H1 (cell line): Measurements from ENCODE around the gene COG3. TPM values are rescaled to one million over a fixed set of nuclear protein-coding genes. Genes with fewer than 3 reads are reported as not detected.

Experiments
- CTCF ChIA-PET: fragments of 300-600 bp; sonication (Branson Sonifier 250); formaldehyde crosslinking; loops from one replicate; lab custom pipeline; 2021; ENCODE audit not compliant: partially characterized antibody; lab: Charles Lee
- POLR2A ChIA-PET: fragments of 300-600 bp; sonication (Branson Sonifier 250); formaldehyde crosslinking; loops from one replicate; lab custom pipeline; 2021; ENCODE audit warnings: inconsistent platforms; ENCODE audit not compliant: partially characterized antibody; lab: Charles Lee
- DNase-seq, 2 experiments: peaks; one replicate each; pipeline versions ENCODE4 v3.0.0 to v3.0.0-alpha.2; 2010 to 2022; ENCODE audit warnings: low spot score in 2 of 2, low read depth in 1 of 2, mixed read lengths in 1 of 2
- FAIRE-seq: peaks from 2 replicates; lab custom pipeline; 2011; peaks lifted over from hg19 to GRCh38; lab: Jason Lieb, UNC
- H2AFZ ChIP-seq: 2 replicates; pipeline ENCODE4 v1.8.1; 2012; ENCODE audit warnings: low read length, inconsistent platforms
- H2AK5ac ChIP-seq: 2 replicates; pipeline ENCODE4 v1.6.1; 2013; ENCODE audit warnings: low read depth, low read length
- H2BK120ac ChIP-seq: replicated peaks from 2 replicates; pipeline ENCODE3; 2013; ENCODE audit warnings: low read depth, low read length, inconsistent platforms
- H2BK12ac ChIP-seq: 2 replicates; pipeline ENCODE4 v1.6.1; 2013; ENCODE audit warnings: low read depth, low read length
- H2BK15ac ChIP-seq: 2 replicates; pipeline ENCODE4 v1.6.1; 2013; ENCODE audit warnings: low read length
- H2BK20ac ChIP-seq: 2 replicates; pipeline ENCODE4 v1.6.1; 2013; ENCODE audit warnings: low read length
- H2BK5ac ChIP-seq: 2 replicates; pipeline ENCODE4 v1.6.1; 2013; ENCODE audit warnings: low read depth, low read length
- H3K14ac ChIP-seq: 2 replicates; pipeline ENCODE4 v1.6.1; 2013; ENCODE audit warnings: inconsistent platforms; ENCODE audit not compliant: insufficient read length
- H3K18ac ChIP-seq: 2 replicates; pipeline ENCODE4 v1.6.1; 2013; ENCODE audit warnings: low read length; ENCODE audit errors: extremely low read depth
- H3K23ac ChIP-seq: 2 replicates; pipeline ENCODE4 v1.6.1; 2013; ENCODE audit warnings: inconsistent platforms; ENCODE audit not compliant: insufficient read length
- H3K23me2 ChIP-seq: 2 replicates; pipeline ENCODE4 v1.6.1; 2013; ENCODE audit warnings: low read depth, low read length
- H3K27ac ChIP-seq: 2 replicates; pipeline ENCODE4 v1.6.1; 2011; ENCODE audit warnings: low read depth, low read length, inconsistent platforms
- H3K27me3 ChIP-seq, 4 experiments: replicated peaks in 1 of 4; 1 replicate in 1 of 4; 2 replicates in 3 of 4; pipeline versions ENCODE4 v1.6.1 to v1.8.1; 2011 to 2013; ENCODE audit warnings: low read length in 3 of 4, mild to moderate bottlenecking in 3 of 4, inconsistent platforms in 2 of 4, mixed read lengths in 2 of 4, moderate library complexity in 1 of 4; ENCODE audit not compliant: control insufficient read depth in 3 of 4, insufficient read depth in 3 of 4; ENCODE audit errors: extremely low read depth in 1 of 4
- H3K36me3 ChIP-seq, 4 experiments: 2 replicates each; pipeline versions ENCODE4 v1.6.1 to v1.8.1; 2011 to 2013; ENCODE audit warnings: mild to moderate bottlenecking in 4 of 4, low read length in 3 of 4, moderate library complexity in 2 of 4, control low read depth in 1 of 4, inconsistent platforms in 1 of 4; ENCODE audit not compliant: insufficient read depth in 4 of 4, control insufficient read depth in 2 of 4
- H3K4ac ChIP-seq: replicated peaks from 2 replicates; pipeline ENCODE3; 2013; ENCODE audit warnings: low read length, low read depth, mixed read lengths, inconsistent platforms; ENCODE audit not compliant: insufficient read length
- H3K4me1 ChIP-seq, 4 experiments: replicated peaks in 1 of 4; 1 replicate in 1 of 4; 2 replicates in 3 of 4; pipeline versions ENCODE4 v1.6.1 to v1.8.1; 2011 to 2013; ENCODE audit warnings: low read length in 3 of 4, inconsistent platforms in 2 of 4, mixed read lengths in 1 of 4; ENCODE audit not compliant: insufficient read depth in 4 of 4, control insufficient read depth in 3 of 4
- H3K4me2 ChIP-seq, 2 experiments: 2 replicates each; pipeline versions ENCODE4 v1.6.1 to v1.8.1; 2011 to 2013; ENCODE audit warnings: low read depth in 2 of 2, low read length in 2 of 2, control low read depth in 1 of 2, inconsistent platforms in 1 of 2, mild to moderate bottlenecking in 1 of 2; ENCODE audit not compliant: insufficient read depth in 1 of 2
- H3K4me3 ChIP-seq, 4 experiments: fragments of 200-600, 300-600 bp in 1 of 4; sonication (generic), shearing (Covaris generic), sonication (Bioruptor Twin) in 1 of 4; 2 replicates each; pipeline versions ENCODE4 v1.5.1 to v1.8.1; 2011 to 2016; ENCODE audit warnings: low read length in 4 of 4, low read depth in 3 of 4, control low read depth in 2 of 4, inconsistent platforms in 2 of 4, mild to moderate bottlenecking in 2 of 4, mixed read lengths in 1 of 4, moderate library complexity in 1 of 4; ENCODE audit not compliant: insufficient read depth in 2 of 4; ENCODE audit errors: extremely low read depth in 1 of 4
- H3K56ac ChIP-seq: replicated peaks from 2 replicates; pipeline ENCODE3; 2013; ENCODE audit warnings: low read depth, mild to moderate bottlenecking, mixed read lengths, low read length, inconsistent platforms; ENCODE audit not compliant: insufficient read length
- H3K79me1 ChIP-seq: 2 replicates; pipeline ENCODE4 v1.6.1; 2013; ENCODE audit warnings: low read depth, low read length, control low read depth
- H3K79me2 ChIP-seq, 2 experiments: 2 replicates each; pipeline versions ENCODE4 v1.6.1 to v1.8.1; 2012 to 2013; ENCODE audit warnings: low read length in 2 of 2, mild to moderate bottlenecking in 2 of 2, inconsistent platforms in 1 of 2; ENCODE audit not compliant: insufficient read depth in 2 of 2, control insufficient read depth in 1 of 2
- H3K9ac ChIP-seq, 4 experiments: replicated peaks in 1 of 4; 1 replicate in 1 of 4; 2 replicates in 3 of 4; pipeline versions ENCODE4 v1.6.1 to v1.8.1; 2011 to 2013; ENCODE audit warnings: low read depth in 3 of 4, low read length in 3 of 4, control low read depth in 2 of 4, mild to moderate bottlenecking in 2 of 4, moderate library complexity in 2 of 4, inconsistent platforms in 1 of 4; ENCODE audit errors: extremely low read depth in 1 of 4
- H3K9me3 ChIP-seq, 2 experiments: 2 replicates each; pipeline versions ENCODE4 v1.6.1 to v1.8.1; 2012 to 2013; ENCODE audit warnings: mild to moderate bottlenecking in 2 of 2, moderate library complexity in 2 of 2, control low read depth in 1 of 2, inconsistent platforms in 1 of 2, low read depth in 1 of 2, low read length in 1 of 2, mixed read lengths in 1 of 2; ENCODE audit not compliant: insufficient read depth in 2 of 2
- H4K20me1 ChIP-seq, 2 experiments: replicated peaks in 1 of 2; 2 replicates each; pipeline versions ENCODE3 to v1.8.1; 2011 to 2013; ENCODE audit warnings: inconsistent platforms in 2 of 2, low read length in 2 of 2, mild to moderate bottlenecking in 1 of 2; ENCODE audit not compliant: insufficient read depth in 2 of 2, control insufficient read depth in 1 of 2
- H4K5ac ChIP-seq: 2 replicates; pipeline ENCODE4 v1.6.1; 2013; ENCODE audit warnings: low read length, low read depth, mixed read lengths, inconsistent platforms; ENCODE audit not compliant: insufficient read length
- H4K8ac ChIP-seq: 2 replicates; pipeline ENCODE4 v1.8.0; 2013; ENCODE audit warnings: mild to moderate bottlenecking, moderate library complexity, low read length, inconsistent platforms; ENCODE audit not compliant: insufficient read depth; ENCODE audit errors: extremely low read depth
- H4K91ac ChIP-seq: replicated peaks from 2 replicates; pipeline ENCODE3; 2013; ENCODE audit warnings: low read length, mixed read lengths, inconsistent platforms; ENCODE audit not compliant: insufficient read length
- KDM4A ChIP-seq: IDR thresholded peaks from one replicate; pipeline ENCODE4 v1.7.1; 2012; ENCODE audit warnings: low read depth, mild to moderate bottlenecking, moderate library complexity, low read length, inconsistent platforms; ENCODE audit not compliant: severe bottlenecking
- KDM5A ChIP-seq: fragments of 200-600 bp; IDR thresholded peaks from 2 replicates; pipeline ENCODE4 v1.7.1; 2012; ENCODE audit warnings: mild to moderate bottlenecking, low read length, inconsistent platforms, mixed read lengths
- NANOG ChIP-seq: IDR thresholded peaks from 2 replicates; pipeline ENCODE4 v1.6.1; 2011; ENCODE audit warnings: low read length, low read depth, mild to moderate bottlenecking, inconsistent platforms; ENCODE audit not compliant: insufficient read depth, poor library complexity, severe bottlenecking
- POU5F1 ChIP-seq: IDR thresholded peaks from 2 replicates; pipeline ENCODE4 v1.6.1; 2011; ENCODE audit warnings: low read depth, mild to moderate bottlenecking, low read length, moderate library complexity
- RAD21 ChIP-seq, 2 experiments: IDR thresholded peaks in 1 of 2; conservative IDR thresholded peaks in 1 of 2; 2 replicates each; pipeline ENCODE4 v1.6.1; 2011; ENCODE audit warnings: low read depth in 2 of 2, low read length in 2 of 2, improper control_type of control experiment in 1 of 2, inconsistent platforms in 1 of 2, mild to moderate bottlenecking in 1 of 2, moderate library complexity in 1 of 2
- SUZ12 ChIP-seq: fragments of 200-600 bp; sonication (generic); IDR thresholded peaks from 2 replicates; pipeline ENCODE4 v1.6.1; 2012; ENCODE audit warnings: mild to moderate bottlenecking, inconsistent platforms, low read length, moderate library complexity, mixed read lengths
- TAF1 ChIP-seq: IDR thresholded peaks from 2 replicates; pipeline ENCODE4 v1.6.1; 2011; ENCODE audit warnings: mild to moderate bottlenecking, low read depth, low read length
- TAF7 ChIP-seq: optimal IDR thresholded peaks from 2 replicates; pipeline ENCODE3; 2011; ENCODE audit warnings: low read depth, mild to moderate bottlenecking, inconsistent platforms, low read length, moderate library complexity, borderline replicate concordance
- WGBS, 2 experiments: shearing (Covaris generic) in 1 of 2; methylation state at CpG; one replicate each; pipeline versions ENCODE4 v1.1.6 to v1.1.7; 2013 to 2015; ENCODE audit warnings: low lambda C conversion rate in 2 of 2, mixed read lengths in 2 of 2, inconsistent platforms in 1 of 2, low coverage in 1 of 2, missing lambda C conversion rate in 1 of 2; ENCODE audit not compliant: insufficient replicate concordance in 2 of 2, insufficient coverage in 1 of 2, insufficient read length in 1 of 2; ENCODE audit errors: extremely low coverage in 1 of 2, missing lambda C conversion rate in 1 of 2; 5-methylcytosine and 5-hydroxymethylcytosine counted together
- polyA plus RNA-seq, 7 experiments: library from polyadenylated mRNA; depleted of rRNA in 3 of 7; stranded (reverse) in 5 of 7; unstranded in 2 of 7; fragments of >200 nt in 5 of 7; fragments of 200-250 nt in 2 of 7; gene quantifications; 1 replicate in 5 of 7; 2 replicates in 1 of 7; 4 replicates in 1 of 7; pipeline versions ENCODE4 v1.2.1 to v1.2.3, GENCODE V29; 2011 to 2013; ENCODE audit warnings: missing spikeins in 2 of 7, mixed read lengths in 2 of 7
- total RNA-seq: library from RNA; stranded (reverse); fragmentation: NEBNext Ultra II Directional; extraction: Animal tissue kit (Norgen Biotek cat#: 25700); gene quantifications from 2 replicates; pipeline ENCODE4 v1.2.1, GENCODE V29; 2021

COG3 gene
- total and polyA plus RNA-seq, 2 of the 8 experiments (the other 6 are each of a cell fraction or from before 2014, with no cell fraction given): 12.7 to 13.5 TPM

DNA sequence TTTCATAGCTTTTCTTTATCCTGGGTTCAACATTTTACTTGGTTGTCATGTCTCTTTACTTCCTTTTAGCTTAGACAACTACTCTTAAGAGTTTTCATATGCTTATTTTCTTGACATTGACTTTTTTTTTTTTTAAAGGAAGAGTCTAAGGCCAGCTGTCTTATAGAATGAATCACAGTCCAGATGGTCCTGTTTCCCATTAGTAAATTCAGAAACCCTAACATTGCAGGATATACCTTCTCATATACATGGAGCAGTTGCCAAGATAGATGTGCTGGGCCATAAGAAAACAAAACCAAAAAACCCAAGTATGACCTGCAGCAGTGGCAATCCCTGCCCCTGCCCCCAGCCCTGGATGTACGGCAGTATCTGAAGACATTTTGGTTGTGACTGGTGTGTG lies 72.8 kb downstream of the COG3 start:
- H3K23ac ChIP-seq: no peak overlapping the region
- H3K18ac ChIP-seq: no peak overlapping the region
- no peak overlapping the region for H3K56ac ChIP-seq
- no peak overlapping the region for H3K27ac ChIP-seq
- H2BK12ac ChIP-seq: no peak overlapping the region
- H3K4ac ChIP-seq: no peak overlapping the region
- H3K36me3 ChIP-seq: peaks cover 0 to 14% (median 8%) of the 10 kb centered on the region in 4 experiments; a peak in 6 of 8 replicates
- H4K5ac ChIP-seq: no peak overlapping the region
- ChIA-PET POLR2A (no interaction called here), CTCF (interaction anchor here (1.0 to 1.5 kb wide), 3 partner anchors 13 to 39 kb away, joined by 3 read pairs; no protein-coding TSS in a partner anchor)
- DNase-seq: no peak
- no peaks in the 10 kb centered on the region for H4K20me1 ChIP-seq
- H2AK5ac ChIP-seq: no peak overlapping the region
- H3K23me2 ChIP-seq: no peaks in the 10 kb centered on the region
- no peak overlapping the region for H4K91ac ChIP-seq
- H3K27me3 ChIP-seq: no peaks in the 10 kb centered on the region
- H2BK15ac ChIP-seq: no peak overlapping the region
- 95% methylated on average over 1 of the region's 1 CpG; no CpG with 5 or more reads in 1 of the 2 experiments for WGBS, 2 experiments
- H3K4me1 ChIP-seq: peaks cover 0 to 2% (median 0%) of the 10 kb centered on the region in 4 experiments; a peak in 3 of 7 replicates
- H3K9me3 ChIP-seq: no peaks in the 10 kb centered on the region
- H2BK5ac ChIP-seq: no peak overlapping the region
- H2AFZ ChIP-seq: no peak overlapping the region
- H3K79me1 ChIP-seq: no peaks in the 10 kb centered on the region
- no peaks in the 10 kb centered on the region for H3K79me2 ChIP-seq
- H3K4me2 ChIP-seq: no peak overlapping the region
- H4K8ac ChIP-seq: no peak overlapping the region
- H3K4me3 ChIP-seq: no peak overlapping the region
- no peak for FAIRE-seq
- H2BK20ac ChIP-seq: no peak overlapping the region
- H2BK120ac ChIP-seq: no peak overlapping the region
- H3K9ac ChIP-seq: no peak overlapping the region
- no peak overlapping the region for H3K14ac ChIP-seq
- TF ChIP-seq RAD21 (IDR thresholded peaks at IDR 0.05 in 1 of 2, conservative IDR thresholded peaks at IDR 0.05 in 1 of 2; ENCODE audit: low read depth in 2 of 2, low read length in 2 of 2) (no peak), KDM4A (no peak), TAF7 (no peak), TAF1 (no peak), NANOG (no peak), POU5F1 (no peak), KDM5A (no peak), SUZ12 (no peak)
